Measurements from ENCODE around the gene GABRG3. TPM values are rescaled to one million over a fixed set of nuclear protein-coding genes. Genes with fewer than 3 reads are reported as not detected.

GABRG3 gene
- total and polyA plus RNA-seq, 10 of the 15 experiments (the other 5 are each of a cell fraction or from before 2014, with no cell fraction given): 0.15 TPM; not detected in 9

GRCh38 chr15:27179789-27180188 is 208.8 kb downstream of the GABRG3 start:
- RAD21 ChIA-PET (ENCODE audit: unreplicated experiment): no interaction called here
- TF ChIP-seq, protein P1, sequence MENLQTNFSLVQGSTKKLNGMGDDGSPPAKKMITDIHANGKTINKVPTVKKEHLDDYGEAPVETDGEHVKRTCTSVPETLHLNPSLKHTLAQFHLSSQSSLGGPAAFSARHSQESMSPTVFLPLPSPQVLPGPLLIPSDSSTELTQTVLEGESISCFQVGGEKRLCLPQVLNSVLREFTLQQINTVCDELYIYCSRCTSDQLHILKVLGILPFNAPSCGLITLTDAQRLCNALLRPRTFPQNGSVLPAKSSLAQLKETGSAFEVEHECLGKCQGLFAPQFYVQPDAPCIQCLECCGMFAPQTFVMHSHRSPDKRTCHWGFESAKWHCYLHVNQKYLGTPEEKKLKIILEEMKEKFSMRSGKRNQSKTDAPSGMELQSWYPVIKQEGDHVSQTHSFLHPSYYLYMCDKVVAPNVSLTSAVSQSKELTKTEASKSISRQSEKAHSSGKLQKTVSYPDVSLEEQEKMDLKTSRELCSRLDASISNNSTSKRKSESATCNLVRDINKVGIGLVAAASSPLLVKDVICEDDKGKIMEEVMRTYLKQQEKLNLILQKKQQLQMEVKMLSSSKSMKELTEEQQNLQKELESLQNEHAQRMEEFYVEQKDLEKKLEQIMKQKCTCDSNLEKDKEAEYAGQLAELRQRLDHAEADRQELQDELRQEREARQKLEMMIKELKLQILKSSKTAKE (IDR thresholded peaks at IDR 0.05; ENCODE audit: low read depth, poor library complexity, severe bottlenecking): no peak
- TF ChIP-seq HCFC1 (IDR thresholded peaks at IDR 0.05; ENCODE audit: low read length) (no peak), KLF5 (IDR thresholded peaks at IDR 0.05; ENCODE audit: partially characterized antibody) (no peak), ZNF207 (IDR thresholded peaks at IDR 0.05; ENCODE audit: borderline replicate concordance) (no peak), BCLAF1 (IDR thresholded peaks at IDR 0.05) (no peak), HDAC2 (IDR thresholded peaks at IDR 0.05) (no peak), CREM (IDR thresholded peaks at IDR 0.05; ENCODE audit: low read depth) (no peak), CHD4 (IDR thresholded peaks at IDR 0.05) (no peak)
- TF ChIP-seq, protein P2, sequence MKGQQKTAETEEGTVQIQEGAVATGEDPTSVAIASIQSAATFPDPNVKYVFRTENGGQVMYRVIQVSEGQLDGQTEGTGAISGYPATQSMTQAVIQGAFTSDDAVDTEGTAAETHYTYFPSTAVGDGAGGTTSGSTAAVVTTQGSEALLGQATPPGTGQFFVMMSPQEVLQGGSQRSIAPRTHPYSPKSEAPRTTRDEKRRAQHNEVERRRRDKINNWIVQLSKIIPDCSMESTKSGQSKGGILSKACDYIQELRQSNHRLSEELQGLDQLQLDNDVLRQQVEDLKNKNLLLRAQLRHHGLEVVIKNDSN (IDR thresholded peaks at IDR 0.05; ENCODE audit: borderline replicate concordance, extremely low read length, insufficient read depth, low read depth, low read length): no peak

More at GRCh38 chr15:27179789-27180188, 208.8 kb downstream of the GABRG3 start:
- Histone ChIP-seq H3K27me3 (replicated peaks in 1 of 2; ENCODE audit: control insufficient read depth in 2 of 2, insufficient read depth in 2 of 2, low read length in 1 of 2) (no peaks in the 10 kb centered on the region), H3K36me3 (ENCODE audit: control insufficient read depth in 2 of 2, insufficient read depth in 2 of 2, low read length in 1 of 2) (no peaks in the 10 kb centered on the region), H4K20me1 (ENCODE audit: control insufficient read depth, insufficient read depth) (no peaks in the 10 kb centered on the region), H3K4me2 (ENCODE audit: control insufficient read depth, insufficient read depth) (no peak overlapping the region), H3K4me1 (ENCODE audit: control insufficient read depth, insufficient read depth, low read length) (no peaks in the 10 kb centered on the region), H3K4me3 (no peak overlapping the region), H2AFZ (ENCODE audit: control insufficient read depth, low read depth, low read length) (no peak overlapping the region), H3K9ac (ENCODE audit: control insufficient read depth, insufficient read depth, low read length) (no peak overlapping the region), H3K9me3 (replicated peaks; ENCODE audit: control insufficient read depth, insufficient read depth, low read length) (no peaks in the 10 kb centered on the region; the same call in 2 of the 3 replicates), H3K27ac (ENCODE audit: control insufficient read depth, insufficient read depth) (no peak overlapping the region), H3K79me2 (ENCODE audit: control insufficient read depth, insufficient read depth, low read length) (no peaks in the 10 kb centered on the region)
- ATAC-seq (no peak), FAIRE-seq (no peak), DNase-seq (ENCODE audit: low read depth, low spot score) (no peak)
- ChIA-PET POLR2A (no interaction called here), CTCF (no interaction called here), SMC1A (ENCODE audit: uncharacterized antibody, unreplicated experiment) (no interaction called here)
- no TSS peak for BruUV-seq (replicated peaks)
- in situ Hi-C loops (cut with MboI): no loop called here
- WGBS (ENCODE audit: insufficient coverage, insufficient replicate concordance, low lambda C conversion rate, missing lambda C conversion rate): 7% methylated on average over 7 of the region's 7 CpGs
- intact Hi-C loops (cut with micrococcal nuclease; ENCODE audit: unreplicated experiment): no loop called here
